ENCODE results near the gene KIF13A.

- TF ChIP-seq POLR2AphosphoS5 (IDR thresholded peaks at IDR 0.05; ENCODE audit: insufficient read depth, low read depth, low read length) (no peak), MYC (IDR thresholded peaks at IDR 0.05; ENCODE audit: low read depth, low read length) (no peak), CTCF (IDR thresholded peaks at IDR 0.05; ENCODE audit: extremely low read depth in 1 of 2, insufficient read depth in 1 of 2, low read depth in 1 of 2, low read length in 2 of 2) (no peak), EZH2 (IDR thresholded peaks at IDR 0.05; ENCODE audit: borderline replicate concordance, low read depth, low read length, severe bottlenecking) (no peak), POLR2A (IDR thresholded peaks at IDR 0.05; ENCODE audit: low read depth, low read length) (no peak), FOS (IDR thresholded peaks at IDR 0.05; ENCODE audit: borderline replicate concordance, insufficient read depth, low read length) (no peak), MAX (IDR thresholded peaks at IDR 0.05; ENCODE audit: insufficient read depth, insufficient read length) (no peak), JUN (IDR thresholded peaks at IDR 0.05; ENCODE audit: borderline replicate concordance, insufficient read depth, insufficient read length, low read depth) (no peak), GATA2 (IDR thresholded peaks at IDR 0.05; ENCODE audit: insufficient read depth, insufficient read length, low read depth, low read length) (no peak)
Measured at GRCh38 chr6:17865243-17865642, 122.2 kb downstream of the KIF13A start.

All from endothelial cell of umbilical vein (primary cell).